Activated T-cell treated with anti-CD3 and anti-CD28 coated beads, Interleukin-2, amount 50 U/mL, for 48 hours (primary cell): ENCODE measurements around the gene CLEC1A.
"Not testable (repeated sequence)": the region's sequence is repeated elsewhere in the genome, so short reads cannot be mapped to it uniquely, and the experiment has no call there.

ENCODE experiments used
- DNase-seq, 2 experiments: peaks; one replicate each; pipeline ENCODE4 v3.0.0-alpha.2; 2020

CLEC1A gene

GRCh38 chr12:10033783-10034545, 64.8 kb downstream of the CLEC1A start:
- DNase-seq = no peak

GRCh38 chr12:10031771-10032175, 67.0 kb downstream of the CLEC1A start:
- DNase-seq = no peak

- DNase-seq = no peak
Observed at GRCh38 chr12:10031321-10031720, 67.5 kb downstream of the CLEC1A start.

DNA sequence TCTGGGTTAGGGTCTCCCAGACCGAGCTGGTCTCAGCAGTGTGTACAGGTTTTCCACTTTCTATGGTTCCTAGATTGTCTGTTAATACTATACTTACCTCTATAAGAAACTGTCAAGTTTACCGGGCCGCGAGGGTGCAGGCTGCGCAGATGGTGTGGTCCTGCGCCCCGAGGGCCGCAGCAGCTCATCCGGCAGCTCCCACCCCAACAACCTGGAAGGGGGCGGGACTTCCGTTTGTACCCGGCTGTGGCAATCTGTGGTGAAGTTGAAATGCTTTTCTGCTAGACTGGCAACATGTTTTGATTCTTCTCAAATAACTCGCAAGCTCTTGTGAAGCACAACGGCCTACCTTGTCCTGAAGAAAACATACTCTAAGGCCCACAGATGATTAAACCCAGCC, 68.3 kb downstream of the CLEC1A start, which contains the start of gene CLEC9A:
Gene CLEC9A, plus strand, starts transcription at position 237 of the 400 bp plus-strand sequence. CDS start 22,006 bp downstream, outside the sequence.
- no peak for DNase-seq

- DNase-seq = no peak
Observed at GRCh38 chr12:10027721-10028120, 71.1 kb downstream of the CLEC1A start.

GRCh38 chr12:10027311-10027710, 71.5 kb downstream of the CLEC1A start:
- DNase-seq = no peak

- DNase-seq = not testable (repeated sequence)
Observed at GRCh38 chr12:10026666-10027065, 72.1 kb downstream of the CLEC1A start.

GRCh38 chr12:10025236-10025635, 73.5 kb downstream of the CLEC1A start:
- no peak for DNase-seq

DNA sequence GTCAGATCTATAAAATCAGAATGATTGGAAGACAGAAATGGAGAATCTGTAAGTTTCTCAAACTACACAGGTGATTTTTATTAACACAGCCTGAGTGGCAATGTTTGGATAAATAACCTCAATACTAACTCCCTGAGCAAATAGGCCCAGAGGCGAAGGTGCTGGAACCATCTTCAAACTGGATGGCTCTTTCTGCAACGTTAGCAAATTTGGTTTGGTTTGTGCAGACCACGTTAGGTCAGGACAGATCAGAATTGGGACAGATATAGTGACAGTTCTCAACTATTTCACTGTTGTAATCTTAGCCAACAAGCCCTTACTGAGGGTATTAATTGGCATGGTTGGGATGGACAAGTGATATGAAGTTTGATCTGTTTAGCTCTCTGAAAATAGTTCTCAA, 77.4 kb downstream of the CLEC1A start:
- no peak for DNase-seq
